ENCODE results near the gene PFKFB4.

PFKFB4 gene

GRCh38 chr3:48587686-48588085 lies 31.1 kb upstream of the PFKFB4 start:
- TF ChIP-seq FOXP2 (optimal IDR thresholded peaks at IDR 0.05; ENCODE audit: borderline replicate concordance, extremely low read depth, extremely low read length, insufficient read depth) = no peak
- no peak for TF ChIP-seq REST (IDR thresholded peaks at IDR 0.05; ENCODE audit: insufficient read depth in 1 of 2, low read depth in 2 of 2, low read length in 2 of 2)
- TF ChIP-seq SIN3A (IDR thresholded peaks at IDR 0.05; ENCODE audit: borderline replicate concordance, insufficient read depth, low read length) = no peak
- TF ChIP-seq POLR2AphosphoS5 (IDR thresholded peaks at IDR 0.05; ENCODE audit: low read depth, low read length) = no peak
- TF ChIP-seq TAF1 (IDR thresholded peaks at IDR 0.05; ENCODE audit: borderline replicate concordance, insufficient read depth, low read length) = no peak

- TF ChIP-seq POLR2AphosphoS5 (IDR thresholded peaks at IDR 0.05; ENCODE audit: low read depth, low read length) (no peak), REST (IDR thresholded peaks at IDR 0.05; ENCODE audit: insufficient read depth in 1 of 2, low read depth in 2 of 2, low read length in 2 of 2) (no peak), FOXP2 (optimal IDR thresholded peaks at IDR 0.05; ENCODE audit: borderline replicate concordance, extremely low read depth, extremely low read length, insufficient read depth) (no peak), TAF1 (IDR thresholded peaks at IDR 0.05; ENCODE audit: borderline replicate concordance, insufficient read depth, low read length) (no peak), SIN3A (IDR thresholded peaks at IDR 0.05; ENCODE audit: borderline replicate concordance, insufficient read depth, low read length) (no peak)
These were observed 28.8 kb upstream of the PFKFB4 start for GRCh38 chr3:48585411-48585810.

- no peak for TF ChIP-seq TAF1 (IDR thresholded peaks at IDR 0.05; ENCODE audit: borderline replicate concordance, insufficient read depth, low read length)
- TF ChIP-seq SIN3A (IDR thresholded peaks at IDR 0.05; ENCODE audit: borderline replicate concordance, insufficient read depth, low read length) = no peak
- no peak for TF ChIP-seq REST (IDR thresholded peaks at IDR 0.05; ENCODE audit: insufficient read depth in 1 of 2, low read depth in 2 of 2, low read length in 2 of 2)
- TF ChIP-seq FOXP2 (optimal IDR thresholded peaks at IDR 0.05; ENCODE audit: borderline replicate concordance, extremely low read depth, extremely low read length, insufficient read depth) = no peak
- no peak for TF ChIP-seq POLR2AphosphoS5 (IDR thresholded peaks at IDR 0.05; ENCODE audit: low read depth, low read length)
These were observed 28.2 kb upstream of the PFKFB4 start for GRCh38 chr3:48584836-48585235.

- no peak for TF ChIP-seq TAF1 (IDR thresholded peaks at IDR 0.05; ENCODE audit: borderline replicate concordance, insufficient read depth, low read length)
These were observed 25.2 kb upstream of the PFKFB4 start for GRCh38 chr3:48581621-48582481.

GRCh38 chr3:48576647-48577046 lies 20.0 kb upstream of the PFKFB4 start:
- no peak for TF ChIP-seq FOXP2 (optimal IDR thresholded peaks at IDR 0.05; ENCODE audit: borderline replicate concordance, extremely low read depth, extremely low read length, insufficient read depth)
- no peak for TF ChIP-seq TAF1 (IDR thresholded peaks at IDR 0.05; ENCODE audit: borderline replicate concordance, insufficient read depth, low read length)
- no peak for TF ChIP-seq SIN3A (IDR thresholded peaks at IDR 0.05; ENCODE audit: borderline replicate concordance, insufficient read depth, low read length)
- no peak for TF ChIP-seq REST (IDR thresholded peaks at IDR 0.05; ENCODE audit: insufficient read depth in 1 of 2, low read depth in 2 of 2, low read length in 2 of 2)
- TF ChIP-seq POLR2AphosphoS5 (IDR thresholded peaks at IDR 0.05; ENCODE audit: low read depth, low read length) = no peak
